ENCODE measurements around the gene IQCM.

IQCM gene

GRCh38 chr4:149768477-149768876, 47.2 kb downstream of the IQCM start:
- DNase-seq: no peak

GRCh38 chr4:149766135-149766534, 49.5 kb downstream of the IQCM start:
- DNase-seq: no peak

GRCh38 chr4:149765630-149766029, 50.0 kb downstream of the IQCM start:
- peak; percentile 90 for DNase-seq

- DNase-seq: no peak
These were observed 59.7 kb downstream of the IQCM start for GRCh38 chr4:149755969-149756368.

GRCh38 chr4:149754526-149754925, 61.1 kb downstream of the IQCM start:
- peak; percentile 55 for DNase-seq

GRCh38 chr4:149752729-149753128, 62.9 kb downstream of the IQCM start:
- DNase-seq: no peak

GRCh38 chr4:149751174-149751573, 64.5 kb downstream of the IQCM start:
- no peak for DNase-seq

- no peak for DNase-seq
These were observed 65.9 kb downstream of the IQCM start for GRCh38 chr4:149749784-149750183.

GRCh38 chr4:149747646-149748045, 68.0 kb downstream of the IQCM start:
- DNase-seq: no peak

- DNase-seq: no peak
These were observed 69.4 kb downstream of the IQCM start for GRCh38 chr4:149746276-149746675.

- no peak for DNase-seq
These were observed 74.3 kb downstream of the IQCM start for GRCh38 chr4:149741186-149741831.

GRCh38 chr4:149738156-149738555, 77.5 kb downstream of the IQCM start:
- no peak for DNase-seq

GRCh38 chr4:149735796-149736195, 79.8 kb downstream of the IQCM start:
- DNase-seq: no peak

- DNase-seq: no peak
These were observed 87.2 kb downstream of the IQCM start for GRCh38 chr4:149728444-149728843.

GRCh38 chr4:149727663-149728062, 88.0 kb downstream of the IQCM start:
- no peak for DNase-seq

- DNase-seq: no peak
These were observed 92.6 kb downstream of the IQCM start for GRCh38 chr4:149723065-149723464.

- DNase-seq: no peak
These were observed 95.8 kb downstream of the IQCM start for GRCh38 chr4:149719806-149720205.

- DNase-seq: no peak
These were observed 96.3 kb downstream of the IQCM start for GRCh38 chr4:149719357-149719756.

- no peak for DNase-seq
These were observed 97.1 kb downstream of the IQCM start for GRCh38 chr4:149718500-149718899.

- DNase-seq: no peak
These were observed 98.9 kb downstream of the IQCM start for GRCh38 chr4:149716728-149717127.

- no peak for DNase-seq
These were observed 99.6 kb downstream of the IQCM start for GRCh38 chr4:149715822-149716585.

- DNase-seq: no peak
These were observed 102.6 kb downstream of the IQCM start for GRCh38 chr4:149713031-149713430.

- no peak for DNase-seq
These were observed 103.9 kb downstream of the IQCM start for GRCh38 chr4:149711593-149712365.

- DNase-seq: peak; percentile 20
These were observed 106.0 kb downstream of the IQCM start for GRCh38 chr4:149709640-149710039.

Data from fibroblast of skin of abdomen (primary cell).